ENCODE measurements around the gene CPVL. TPM values are rescaled to one million over a fixed set of nuclear protein-coding genes. Genes with fewer than 3 reads are reported as not detected.

The CPVL gene
- total RNA-seq, 4 donors from 2014 or later, result 8.1 to 17.1 (median 10.1) TPM

GRCh38 chr7:29007127-29007526 lies 139.2 kb downstream of the CPVL start:
- no peak overlapping the region for H3K27ac ChIP-seq
- no peak for DNase-seq (ENCODE audit: low spot score in 2 of 2)
- H3K9me3 ChIP-seq, result no peaks in the 10 kb centered on the region
- no peak overlapping the region for H3K4me3 ChIP-seq
- 77% methylated on average over 2 of the region's 2 CpGs for WGBS
- no peaks in the 10 kb centered on the region for H3K36me3 ChIP-seq
- TF ChIP-seq CTCF (IDR thresholded peaks at IDR 0.05) (no peak), EP300 (IDR thresholded peaks at IDR 0.05) (no peak), POLR2AphosphoS5 (IDR thresholded peaks at IDR 0.05) (no peak), POLR2A (IDR thresholded peaks at IDR 0.05) (no peak)
- H3K4me1 ChIP-seq, result no peaks in the 10 kb centered on the region
- H3K27me3 ChIP-seq, result no peaks in the 10 kb centered on the region

GRCh38 chr7:29005829-29006228 lies 140.5 kb downstream of the CPVL start:
- Histone ChIP-seq H3K27ac (no peak overlapping the region), H3K27me3 (no peaks in the 10 kb centered on the region), H3K4me3 (no peak overlapping the region), H3K9me3 (no peaks in the 10 kb centered on the region), H3K4me1 (no peaks in the 10 kb centered on the region), H3K36me3 (no peaks in the 10 kb centered on the region)
- TF ChIP-seq EP300 (IDR thresholded peaks at IDR 0.05) (no peak), CTCF (IDR thresholded peaks at IDR 0.05) (no peak), POLR2A (IDR thresholded peaks at IDR 0.05) (no peak), POLR2AphosphoS5 (IDR thresholded peaks at IDR 0.05) (no peak)
- 44% methylated on average over 3 of the region's 3 CpGs for WGBS
- no peak for DNase-seq (ENCODE audit: low spot score in 2 of 2)

- no peak overlapping the region for H3K4me3 ChIP-seq
- no peaks in the 10 kb centered on the region for H3K27me3 ChIP-seq
- H3K4me1 ChIP-seq, result no peaks in the 10 kb centered on the region
- no peak for TF ChIP-seq EP300 (IDR thresholded peaks at IDR 0.05)
- no peak for TF ChIP-seq POLR2AphosphoS5 (IDR thresholded peaks at IDR 0.05)
- TF ChIP-seq POLR2A (IDR thresholded peaks at IDR 0.05), result no peak
- no peak for TF ChIP-seq CTCF (IDR thresholded peaks at IDR 0.05)
- DNase-seq (ENCODE audit: low spot score in 2 of 2), result no peak
- H3K27ac ChIP-seq, result no peak overlapping the region
- no peaks in the 10 kb centered on the region for H3K9me3 ChIP-seq
- H3K36me3 ChIP-seq, result no peaks in the 10 kb centered on the region
- WGBS, result 14% methylated on average over 1 of the region's 1 CpG
Measured at GRCh38 chr7:29005406-29005805, 140.9 kb downstream of the CPVL start.

GRCh38 chr7:29003703-29004102 lies 142.6 kb downstream of the CPVL start:
- 97% methylated on average over 4 of the region's 5 CpGs for WGBS
- TF ChIP-seq CTCF (IDR thresholded peaks at IDR 0.05) (no peak), POLR2AphosphoS5 (IDR thresholded peaks at IDR 0.05) (no peak), EP300 (IDR thresholded peaks at IDR 0.05) (no peak)
- no peaks in the 10 kb centered on the region for H3K9me3 ChIP-seq

GRCh38 chr7:29000717-29001076 lies 145.6 kb downstream of the CPVL start:
- Histone ChIP-seq H3K9me3 (no peaks in the 10 kb centered on the region), H3K4me1 (no peaks in the 10 kb centered on the region), H3K4me3 (no peak overlapping the region), H3K36me3 (no peaks in the 10 kb centered on the region), H3K27ac (no peak overlapping the region), H3K27me3 (no peaks in the 10 kb centered on the region)
- TF ChIP-seq CTCF (IDR thresholded peaks at IDR 0.05) (no peak), EP300 (IDR thresholded peaks at IDR 0.05) (no peak), POLR2A (IDR thresholded peaks at IDR 0.05) (no peak), POLR2AphosphoS5 (IDR thresholded peaks at IDR 0.05) (no peak)
- no peak for DNase-seq (ENCODE audit: low spot score in 2 of 2)
- 91% methylated on average over 2 of the region's 2 CpGs for WGBS

More at GRCh38 chr7:29003703-29004102, 142.6 kb downstream of the CPVL start:
- Histone ChIP-seq H3K4me3 (no peak overlapping the region), H3K36me3 (no peaks in the 10 kb centered on the region), H3K4me1 (no peaks in the 10 kb centered on the region), H3K27me3 (no peaks in the 10 kb centered on the region), H3K27ac (no peak overlapping the region)
- DNase-seq (ENCODE audit: low spot score in 2 of 2), result no peak

All from suprapubic skin (tissue), 4 donors.